ENCODE data around the gene PARD3B. TPM values are rescaled to one million over a fixed set of nuclear protein-coding genes. Genes with fewer than 3 reads are reported as not detected.

Gene PARD3B
- total RNA-seq, 1 experiment from 2014 or later: 3.9 TPM

DNA sequence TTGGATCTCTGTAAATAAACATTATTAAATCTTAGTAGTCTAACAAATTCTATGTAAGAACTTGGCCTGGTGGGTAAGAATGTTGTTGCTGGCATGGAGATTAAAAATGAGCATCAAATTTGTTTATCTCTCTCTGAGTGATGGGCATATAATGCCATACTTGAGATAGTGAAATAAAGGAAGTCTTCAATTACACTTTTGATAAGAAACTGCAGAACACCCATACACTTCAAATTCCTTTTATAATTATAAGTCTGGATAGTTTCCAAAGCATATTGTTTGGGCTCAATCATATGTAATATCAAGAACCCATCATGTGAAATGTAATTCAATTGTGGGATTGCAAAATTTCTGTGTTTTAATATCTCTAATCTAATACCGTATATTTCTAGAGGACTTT, 47.4 kb upstream of the PARD3B start:
- no peaks in the 10 kb centered on the region for H3K9me2 ChIP-seq (replicated peaks; ENCODE audit: low read length)
- no peaks in the 10 kb centered on the region for H3F3A ChIP-seq (ENCODE audit: low read length, unreplicated experiment)
- no peak overlapping the region for H2AFZ ChIP-seq (ENCODE audit: low read length)
- H3K27me3 ChIP-seq (ENCODE audit: low read length): no peaks in the 10 kb centered on the region
- CTCF ChIA-PET: no interaction called here
- H3K4me2 ChIP-seq (ENCODE audit: low read length): no peak overlapping the region
- no peak for ATAC-seq
- DNase-seq: no peak
- no peaks in the 10 kb centered on the region for H3K36me3 ChIP-seq (ENCODE audit: low read depth, low read length)
- no peaks in the 10 kb centered on the region for H4K20me1 ChIP-seq (ENCODE audit: low read length)
- H3K4me3 ChIP-seq (ENCODE audit: low read length): no peak overlapping the region
- H3K79me2 ChIP-seq (ENCODE audit: low read length): no peaks in the 10 kb centered on the region
- TF ChIP-seq, protein P1, sequence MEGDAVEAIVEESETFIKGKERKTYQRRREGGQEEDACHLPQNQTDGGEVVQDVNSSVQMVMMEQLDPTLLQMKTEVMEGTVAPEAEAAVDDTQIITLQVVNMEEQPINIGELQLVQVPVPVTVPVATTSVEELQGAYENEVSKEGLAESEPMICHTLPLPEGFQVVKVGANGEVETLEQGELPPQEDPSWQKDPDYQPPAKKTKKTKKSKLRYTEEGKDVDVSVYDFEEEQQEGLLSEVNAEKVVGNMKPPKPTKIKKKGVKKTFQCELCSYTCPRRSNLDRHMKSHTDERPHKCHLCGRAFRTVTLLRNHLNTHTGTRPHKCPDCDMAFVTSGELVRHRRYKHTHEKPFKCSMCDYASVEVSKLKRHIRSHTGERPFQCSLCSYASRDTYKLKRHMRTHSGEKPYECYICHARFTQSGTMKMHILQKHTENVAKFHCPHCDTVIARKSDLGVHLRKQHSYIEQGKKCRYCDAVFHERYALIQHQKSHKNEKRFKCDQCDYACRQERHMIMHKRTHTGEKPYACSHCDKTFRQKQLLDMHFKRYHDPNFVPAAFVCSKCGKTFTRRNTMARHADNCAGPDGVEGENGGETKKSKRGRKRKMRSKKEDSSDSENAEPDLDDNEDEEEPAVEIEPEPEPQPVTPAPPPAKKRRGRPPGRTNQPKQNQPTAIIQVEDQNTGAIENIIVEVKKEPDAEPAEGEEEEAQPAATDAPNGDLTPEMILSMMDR (conservative IDR thresholded peaks at IDR 0.05; ENCODE audit: low read depth, low read length): no peak
- TF ChIP-seq EZH2phosphoT487 (IDR thresholded peaks at IDR 0.05; ENCODE audit: borderline replicate concordance, low read length) (no peak), EZH2 (IDR thresholded peaks at IDR 0.05; ENCODE audit: low read length, unreplicated experiment) (no peak)
- no peaks in the 10 kb centered on the region for H3K4me1 ChIP-seq (ENCODE audit: insufficient read depth, low read length)
- no TSS peak for BruUV-seq (replicated peaks)
- H3K9me3 ChIP-seq (ENCODE audit: low read length): no peaks in the 10 kb centered on the region
- no peak overlapping the region for H3K27ac ChIP-seq (ENCODE audit: low read length)
- intact Hi-C loops (cut with micrococcal nuclease): no loop called here
- POLR2A ChIA-PET (ENCODE audit: unreplicated experiment): interaction anchor here (0.5 kb wide), 1 partner anchor 88 kb away, joined by 3 read pairs; no protein-coding TSS in a partner anchor
- no peak overlapping the region for H3K9ac ChIP-seq (ENCODE audit: low read length)

DNA sequence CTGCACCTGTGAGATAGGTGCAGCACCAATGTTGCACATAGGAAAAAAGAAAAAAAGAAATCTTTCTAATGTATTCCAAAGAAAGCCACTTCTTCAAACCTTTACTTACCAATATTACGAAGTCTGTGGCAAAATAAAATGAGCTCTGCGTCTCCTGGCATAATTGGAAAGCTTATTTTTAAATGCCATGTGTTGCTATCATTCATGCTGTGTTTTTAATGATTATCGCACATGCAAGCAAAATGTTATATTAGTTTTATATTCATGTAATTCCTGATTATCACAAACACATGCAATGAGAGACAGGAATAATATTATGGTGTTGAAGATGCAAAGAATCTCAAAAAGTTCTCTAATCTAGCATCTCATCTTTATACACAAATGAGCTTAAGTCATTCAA, 47.0 kb upstream of the PARD3B start:
- TF ChIP-seq, protein P1 (conservative IDR thresholded peaks at IDR 0.05; ENCODE audit: low read depth, low read length): no peak
- TF ChIP-seq EZH2phosphoT487 (IDR thresholded peaks at IDR 0.05; ENCODE audit: borderline replicate concordance, low read length) (no peak), EZH2 (IDR thresholded peaks at IDR 0.05; ENCODE audit: low read length, unreplicated experiment) (no peak)
- Histone ChIP-seq H3K4me1 (ENCODE audit: insufficient read depth, low read length) (no peaks in the 10 kb centered on the region), H3K9ac (ENCODE audit: low read length) (no peak overlapping the region), H2AFZ (ENCODE audit: low read length) (no peak overlapping the region), H3K4me2 (ENCODE audit: low read length) (no peak overlapping the region), H4K20me1 (ENCODE audit: low read length) (no peaks in the 10 kb centered on the region), H3K27ac (ENCODE audit: low read length) (no peak overlapping the region), H3F3A (ENCODE audit: low read length, unreplicated experiment) (no peaks in the 10 kb centered on the region), H3K79me2 (ENCODE audit: low read length) (no peaks in the 10 kb centered on the region), H3K27me3 (ENCODE audit: low read length) (no peaks in the 10 kb centered on the region), H3K9me3 (ENCODE audit: low read length) (no peaks in the 10 kb centered on the region), H3K36me3 (ENCODE audit: low read depth, low read length) (no peaks in the 10 kb centered on the region), H3K9me2 (replicated peaks; ENCODE audit: low read length) (no peaks in the 10 kb centered on the region), H3K4me3 (ENCODE audit: low read length) (no peak overlapping the region)
- no TSS peak for BruUV-seq (replicated peaks)
- ChIA-PET CTCF (no interaction called here), POLR2A (ENCODE audit: unreplicated experiment) (no interaction called here)
- no peak for DNase-seq
- intact Hi-C loops (cut with micrococcal nuclease): no loop called here
- ATAC-seq: no peak

DNA sequence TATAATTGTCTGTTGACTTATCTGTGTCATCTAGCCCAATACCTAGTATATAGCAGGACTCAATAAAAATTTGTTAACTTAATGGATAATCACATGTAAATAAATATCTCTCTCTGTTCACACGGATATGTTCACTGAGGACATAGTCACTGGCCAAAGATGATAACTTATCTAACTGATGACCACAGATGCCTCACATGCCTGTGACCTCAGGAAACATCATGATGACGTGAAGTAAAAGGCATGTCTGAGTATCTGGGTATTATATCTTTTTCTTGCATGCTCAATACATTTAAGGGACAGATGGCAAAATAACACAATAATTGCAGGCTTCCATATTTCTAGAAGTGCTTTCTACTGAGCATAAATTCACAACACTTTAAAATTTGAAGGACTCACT, 41.4 kb upstream of the PARD3B start:
- Histone ChIP-seq H3K4me1 (ENCODE audit: insufficient read depth, low read length) (no peaks in the 10 kb centered on the region), H3K36me3 (ENCODE audit: low read depth, low read length) (no peaks in the 10 kb centered on the region), H3K79me2 (ENCODE audit: low read length) (no peaks in the 10 kb centered on the region), H4K20me1 (ENCODE audit: low read length) (no peaks in the 10 kb centered on the region), H2AFZ (ENCODE audit: low read length) (no peak overlapping the region), H3K9ac (ENCODE audit: low read length) (no peak overlapping the region), H3K9me2 (replicated peaks; ENCODE audit: low read length) (no peaks in the 10 kb centered on the region), H3K27ac (ENCODE audit: low read length) (no peak overlapping the region), H3K4me2 (ENCODE audit: low read length) (no peak overlapping the region), H3F3A (ENCODE audit: low read length, unreplicated experiment) (no peaks in the 10 kb centered on the region), H3K9me3 (ENCODE audit: low read length) (no peaks in the 10 kb centered on the region), H3K27me3 (ENCODE audit: low read length) (no peaks in the 10 kb centered on the region), H3K4me3 (ENCODE audit: low read length) (no peak overlapping the region)
- TF ChIP-seq EZH2 (IDR thresholded peaks at IDR 0.05; ENCODE audit: low read length, unreplicated experiment): no peak
- DNase-seq (no peak), ATAC-seq (no peak)
- ChIA-PET CTCF (no interaction called here), POLR2A (ENCODE audit: unreplicated experiment) (no interaction called here)
- intact Hi-C loops (cut with micrococcal nuclease): no loop called here
- no TSS peak for BruUV-seq (replicated peaks)

Measured in PC-3 (cell line).